Brain microvascular endothelial cell (primary cell): ENCODE results near the gene MRPS35.

Source experiments
- DNase-seq: peaks from one replicate; pipeline ENCODE4 v3.0.0-alpha.2; 2020
- H3K27ac ChIP-seq: fragments of 250-450 bp; sonication (Bioruptor Pico); 2 replicates; pipeline ENCODE4 v1.5.1; 2020; ENCODE audit warnings: mild to moderate bottlenecking, moderate library complexity
- H3K27me3 ChIP-seq: fragments of 250-450 bp; sonication (Bioruptor Pico); replicated peaks from 2 replicates; pipeline ENCODE4 v1.5.1; 2020; ENCODE audit warnings: mild to moderate bottlenecking
- H3K36me3 ChIP-seq: fragments of 250-450 bp; sonication (Bioruptor Pico); replicated peaks from 2 replicates; pipeline ENCODE4 v1.5.1; 2020; ENCODE audit warnings: mild to moderate bottlenecking
- H3K4me3 ChIP-seq: 2 replicates; pipeline ENCODE4 v1.5.1; 2011; ENCODE audit warnings: low read depth, mild to moderate bottlenecking, control low read depth, low read length, moderate library complexity
- in situ Hi-C: cut with HindIII; loops from 2 replicates; pipeline ENCODE4 v1.10.0; 2017; ENCODE audit warnings: low sequenced_read_pairs, low pct_ligation_motif_present
- TF ChIP-seq, protein P1 (sequence below): IDR thresholded peaks from 2 replicates; pipeline ENCODE4 v1.5.1; 2011; ENCODE audit warnings: low read depth, mild to moderate bottlenecking, moderate library complexity, low read length, control low read depth, inconsistent platforms; ENCODE audit errors: missing control alignments

Gene MRPS35

DNA sequence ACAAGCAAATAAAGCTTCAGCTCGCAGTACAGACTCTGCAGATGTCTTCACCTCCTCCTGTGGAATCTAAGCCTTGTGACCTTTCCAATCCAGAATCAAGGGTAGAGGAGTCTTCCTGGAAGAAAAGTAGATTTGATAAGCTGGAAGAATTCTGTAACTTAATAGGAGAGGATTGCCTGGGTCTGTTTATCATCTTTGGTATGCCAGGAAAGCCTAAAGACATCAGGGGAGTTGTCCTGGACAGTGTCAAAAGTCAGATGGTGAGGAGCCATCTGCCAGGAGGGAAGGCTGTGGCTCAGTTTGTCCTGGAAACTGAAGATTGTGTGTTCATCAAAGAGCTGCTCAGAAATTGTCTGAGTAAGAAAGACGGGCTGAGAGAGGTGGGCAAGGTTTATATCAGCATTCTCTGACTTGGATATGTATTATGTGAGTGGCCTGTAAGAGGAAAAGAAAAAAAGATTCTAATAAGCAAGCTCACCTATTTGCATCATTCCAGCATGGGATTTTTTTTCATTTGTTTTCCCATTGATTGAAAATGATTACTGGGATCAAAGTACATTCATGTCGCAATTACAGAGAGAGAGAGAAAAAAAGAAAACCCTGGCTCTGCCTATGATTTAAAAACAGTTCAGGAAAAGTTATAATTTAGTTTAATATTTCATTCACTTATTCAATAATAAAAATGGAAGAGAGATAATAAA is 13.6 kb upstream of the MRPS35 start:
- TF ChIP-seq, protein P1, sequence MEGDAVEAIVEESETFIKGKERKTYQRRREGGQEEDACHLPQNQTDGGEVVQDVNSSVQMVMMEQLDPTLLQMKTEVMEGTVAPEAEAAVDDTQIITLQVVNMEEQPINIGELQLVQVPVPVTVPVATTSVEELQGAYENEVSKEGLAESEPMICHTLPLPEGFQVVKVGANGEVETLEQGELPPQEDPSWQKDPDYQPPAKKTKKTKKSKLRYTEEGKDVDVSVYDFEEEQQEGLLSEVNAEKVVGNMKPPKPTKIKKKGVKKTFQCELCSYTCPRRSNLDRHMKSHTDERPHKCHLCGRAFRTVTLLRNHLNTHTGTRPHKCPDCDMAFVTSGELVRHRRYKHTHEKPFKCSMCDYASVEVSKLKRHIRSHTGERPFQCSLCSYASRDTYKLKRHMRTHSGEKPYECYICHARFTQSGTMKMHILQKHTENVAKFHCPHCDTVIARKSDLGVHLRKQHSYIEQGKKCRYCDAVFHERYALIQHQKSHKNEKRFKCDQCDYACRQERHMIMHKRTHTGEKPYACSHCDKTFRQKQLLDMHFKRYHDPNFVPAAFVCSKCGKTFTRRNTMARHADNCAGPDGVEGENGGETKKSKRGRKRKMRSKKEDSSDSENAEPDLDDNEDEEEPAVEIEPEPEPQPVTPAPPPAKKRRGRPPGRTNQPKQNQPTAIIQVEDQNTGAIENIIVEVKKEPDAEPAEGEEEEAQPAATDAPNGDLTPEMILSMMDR: no peak
- in situ Hi-C loops: no loop called here
- Histone ChIP-seq H3K27ac (no peak overlapping the region), H3K27me3 (no peaks in the 10 kb centered on the region), H3K4me3 (no peak overlapping the region), H3K36me3 (peaks cover 44% of the 10 kb centered on the region)
- DNase-seq: no peak

DNA sequence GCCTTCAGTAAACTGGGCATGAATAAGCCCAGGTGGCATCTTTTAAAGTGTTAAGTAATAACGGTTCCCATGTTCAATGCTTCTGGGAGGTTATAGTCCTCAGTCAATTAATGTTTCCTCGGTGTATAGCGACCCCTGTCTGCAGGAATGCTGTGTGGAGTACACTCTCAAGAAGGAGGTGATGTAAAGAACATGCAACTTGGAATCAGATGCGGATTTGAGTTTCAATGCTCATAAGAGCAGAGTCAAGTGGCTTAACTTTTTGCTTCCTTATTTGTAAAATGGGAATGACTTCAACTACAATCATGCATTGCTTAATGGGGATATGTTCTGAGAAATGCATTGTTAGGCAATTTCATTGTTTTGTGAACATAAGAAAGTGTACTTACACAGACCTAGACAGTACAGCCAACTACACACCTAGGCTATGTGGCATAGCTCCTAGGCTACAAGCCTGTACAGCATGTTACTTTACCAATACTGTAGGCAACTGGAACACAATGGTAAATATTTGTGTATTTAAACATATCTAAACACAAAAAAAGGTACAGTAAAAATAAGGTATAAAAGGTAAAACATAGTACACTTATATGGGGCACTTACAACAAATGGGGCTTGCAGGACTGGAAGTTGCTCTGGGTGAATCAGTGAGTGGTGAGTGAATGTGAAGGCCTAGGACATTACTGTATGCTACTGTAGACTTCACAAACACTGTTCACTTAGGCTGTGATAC is 6.7 kb upstream of the MRPS35 start:
- DNase-seq: peak; percentile 88
- in situ Hi-C loops: no loop called here
- H3K27ac ChIP-seq: no peak overlapping the region

DNA sequence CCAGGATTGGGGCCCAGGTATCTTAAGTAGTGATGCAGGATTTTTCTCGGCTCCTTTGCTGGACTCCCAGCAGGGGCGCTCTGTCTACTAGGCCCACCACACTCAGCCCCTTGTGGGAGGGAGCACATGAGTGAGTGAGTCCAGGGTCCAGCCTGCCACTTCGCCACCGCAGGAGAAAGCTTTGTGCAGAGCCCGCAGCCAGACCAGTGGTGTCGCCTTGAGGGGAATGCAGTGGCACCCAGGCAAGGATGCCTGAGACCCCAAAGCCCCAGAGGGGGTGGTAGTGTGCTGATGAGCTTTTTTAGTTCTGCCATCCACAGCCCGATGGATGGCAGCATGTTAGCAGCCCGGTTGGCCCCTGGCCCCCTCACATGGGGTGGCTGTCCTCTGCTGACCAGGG is 5.4 kb upstream of the MRPS35 start:
- Histone ChIP-seq H3K4me3 (no peak overlapping the region), H3K27me3 (no peaks in the 10 kb centered on the region), H3K36me3 (no peaks in the 10 kb centered on the region), H3K27ac (no peak overlapping the region)
- TF ChIP-seq, protein P1: no peak
- DNase-seq: no peak
- in situ Hi-C loops: no loop called here

More for the DNA sequence above, 6.7 kb upstream of the MRPS35 start:
- Histone ChIP-seq H3K36me3 (no peaks in the 10 kb centered on the region), H3K27me3 (no peaks in the 10 kb centered on the region), H3K4me3 (no peak overlapping the region)
- TF ChIP-seq, protein P1: peak; percentile 89

DNA sequence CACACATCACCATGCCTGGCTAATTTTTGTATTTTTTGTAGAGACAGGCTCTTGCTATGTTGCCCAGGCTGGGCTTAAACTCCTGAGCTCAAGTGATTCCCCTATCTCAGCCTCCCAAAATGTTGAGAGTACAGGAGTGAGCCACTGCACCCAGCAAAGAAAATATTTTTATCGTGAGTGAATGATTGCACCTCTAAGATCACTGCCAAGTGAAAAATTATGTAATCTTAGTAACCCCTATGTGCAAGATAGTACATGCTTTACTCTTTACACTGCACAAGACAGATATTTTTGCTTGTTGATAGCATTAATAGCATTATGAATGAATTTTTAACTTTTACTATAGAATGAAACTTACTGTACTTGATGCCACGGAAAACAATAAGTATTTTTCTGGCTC is 3.4 kb upstream of the MRPS35 start:
- TF ChIP-seq, protein P1: no peak
- in situ Hi-C loops: no loop called here
- Histone ChIP-seq H3K27ac (no peak overlapping the region), H3K36me3 (no peaks in the 10 kb centered on the region), H3K4me3 (no peak overlapping the region), H3K27me3 (no peaks in the 10 kb centered on the region)
- DNase-seq: no peak

DNA sequence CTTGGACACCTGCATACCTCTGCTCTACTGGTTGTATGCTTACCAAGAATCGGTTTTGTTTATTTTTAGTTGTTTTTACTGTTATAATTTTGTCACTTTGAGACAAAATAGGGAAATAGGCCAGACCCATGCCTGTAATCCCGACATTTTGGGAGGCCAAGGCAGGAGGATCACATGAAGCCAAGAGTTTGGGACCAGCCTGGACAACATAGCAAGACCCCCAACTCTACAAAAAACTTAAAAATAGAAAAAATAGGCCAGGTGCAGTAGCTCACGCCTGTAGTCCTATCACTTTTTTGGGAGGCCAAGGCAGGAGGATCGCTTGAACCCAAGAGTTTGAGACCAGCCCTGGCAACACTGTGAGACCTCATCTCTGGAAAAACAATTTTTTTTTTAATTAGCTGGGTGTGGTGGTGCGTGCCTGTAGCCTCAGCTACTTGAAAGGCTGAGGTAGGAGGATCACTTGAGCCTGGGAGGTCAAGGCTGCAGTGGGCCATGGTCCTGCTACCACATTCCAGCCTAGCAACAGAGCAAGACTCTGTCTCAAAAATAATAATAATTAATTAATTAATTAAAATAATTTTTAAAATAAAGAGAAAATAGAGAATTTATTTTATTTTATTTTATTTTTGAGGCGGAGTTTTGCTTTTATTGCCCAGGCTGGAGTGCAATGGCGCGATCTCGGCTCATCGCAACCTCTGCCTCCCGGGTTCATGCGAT is 1.3 kb upstream of the MRPS35 start:
- TF ChIP-seq, protein P1: no peak
- Histone ChIP-seq H3K36me3 (no peaks in the 10 kb centered on the region), H3K4me3 (peak overlapping the region; percentile 100), H3K27ac (peak overlapping the region; percentile 83), H3K27me3 (no peaks in the 10 kb centered on the region)
- in situ Hi-C loops: no loop called here
- DNase-seq: no peak
